ENCODE measurements around the gene SLC35E2B. TPM values are rescaled to one million over a fixed set of nuclear protein-coding genes. Genes with fewer than 3 reads are reported as not detected.
"Not testable (repeated sequence)": the region's sequence is repeated elsewhere in the genome, so short reads cannot be mapped to it uniquely, and the experiment has no call there.

SLC35E2B gene
- polyA plus RNA-seq, 3 donors, result 12.2 to 29.2 (median 17.7) TPM

DNA sequence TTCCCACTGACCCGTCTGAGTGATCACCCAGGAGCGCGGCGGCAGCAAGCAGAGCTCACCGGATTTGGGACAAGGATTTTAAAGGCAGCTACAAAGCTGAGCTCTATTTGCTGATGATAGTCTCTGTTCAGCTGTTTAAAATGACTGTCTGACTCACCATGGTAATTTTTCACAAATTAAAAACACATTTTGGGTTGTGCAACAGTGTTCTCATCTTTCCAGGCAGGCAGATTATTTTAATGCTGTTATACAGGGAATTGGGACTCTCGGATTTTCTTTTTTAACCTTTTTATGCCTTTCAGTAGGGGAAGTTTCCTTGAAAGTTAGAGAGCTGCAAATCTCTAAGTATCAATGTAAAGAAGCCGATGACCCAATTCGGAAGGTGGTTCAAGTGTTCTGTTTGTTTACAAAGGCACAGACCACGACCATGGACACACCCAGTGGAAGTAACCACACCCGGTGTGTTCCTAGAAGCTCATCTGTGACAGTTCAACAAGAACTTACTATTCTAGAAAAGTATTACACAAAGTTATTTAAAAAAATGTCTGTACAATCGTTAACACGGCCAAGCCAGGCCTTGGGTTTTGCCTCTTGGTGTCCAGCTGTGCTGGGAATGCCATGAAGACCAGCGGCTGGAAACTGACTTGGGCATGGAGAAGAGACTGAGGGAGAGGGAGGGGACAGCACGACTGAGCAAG lies 35.9 kb upstream of the SLC35E2B start:
- H2AFZ ChIP-seq (ENCODE audit: insufficient read depth, low read depth, low read length, poor library complexity, severe bottlenecking); H3K9me3 ChIP-seq (replicated peaks in 1 of 2; ENCODE audit: control insufficient read depth in 1 of 2, insufficient read depth in 1 of 2, low read length in 2 of 2); H4K20me1 ChIP-seq (ENCODE audit: insufficient read depth, low read length); H3K4me1 ChIP-seq (ENCODE audit: control insufficient read depth in 1 of 2, insufficient read depth in 2 of 2, low read length in 2 of 2); H3K4me3 Mint-ChIP-seq; intact Hi-C loops (cut with micrococcal nuclease); DNase-seq; H3K4me3 ChIP-seq (replicated peaks in 1 of 3; ENCODE audit: low read depth in 2 of 3, low read length in 3 of 3); H3K9ac ChIP-seq (ENCODE audit: insufficient read depth, low read length, poor library complexity, severe bottlenecking); H3K79me2 ChIP-seq (ENCODE audit: insufficient read depth, low read length); H3K4me1 Mint-ChIP-seq; H3K27me3 ChIP-seq (ENCODE audit: control insufficient read depth in 2 of 2, insufficient read depth in 2 of 2, low read length in 2 of 2); H3K4me2 ChIP-seq (replicated peaks; ENCODE audit: extremely low read depth, low read length, poor library complexity, severe bottlenecking); H3K27me3 Mint-ChIP-seq (ENCODE audit: low read depth in 3 of 3); H3K9me3 Mint-ChIP-seq: not testable (repeated sequence)
- H3K27ac Mint-ChIP-seq, result peak overlapping the region; percentile 53 to 80 (median 69)
- peaks cover 16 to 38% of the 10 kb centered on the region in 2 donors for H3K36me3 Mint-ChIP-seq
- Histone ChIP-seq H3K27ac (ENCODE audit: low read depth in 1 of 2, low read length in 2 of 2) (peak overlapping the region in 1 of 2 donors; percentile 39), H3K36me3 (replicated peaks in 1 of 2; ENCODE audit: control insufficient read depth in 1 of 2, insufficient read depth in 2 of 2, low read length in 2 of 2) (peaks cover 16 to 26% of the 10 kb centered on the region in 2 donors)
- 25% methylated on average over 2 of the region's 14 CpGs for WGBS (ENCODE audit: insufficient coverage)

DNA sequence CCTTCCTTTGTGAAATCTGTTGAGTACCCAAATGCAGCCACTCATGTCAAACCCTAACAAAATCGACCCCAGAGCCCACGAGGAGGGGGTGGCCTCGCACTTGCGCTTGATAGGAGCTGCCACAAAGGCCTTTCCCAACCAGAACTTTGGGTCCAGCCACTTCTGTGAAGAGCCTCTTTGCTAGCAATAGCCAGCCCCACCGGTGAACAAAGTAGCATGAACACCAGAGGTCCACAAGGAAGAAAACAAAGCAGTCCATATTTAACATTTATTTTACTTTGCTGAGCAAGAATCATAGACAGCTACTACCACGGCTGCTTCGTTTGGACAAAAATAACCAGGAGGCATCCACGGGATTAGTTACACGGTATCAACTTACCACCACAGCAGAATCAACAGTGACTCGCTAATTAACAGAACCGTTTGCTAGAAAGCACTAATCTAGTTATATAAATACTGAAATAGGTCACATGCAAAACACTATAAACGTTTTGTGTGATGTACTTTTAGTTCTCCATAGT lies 34.6 kb upstream of the SLC35E2B start:
- 93% methylated on average over 3 of the region's 12 CpGs for WGBS (ENCODE audit: insufficient coverage)
- H3K27ac Mint-ChIP-seq, result peak overlapping the region in 4 of 7 donors; percentile 10 to 76 (median 24)
- intact Hi-C loops (cut with micrococcal nuclease), result not testable (repeated sequence)

DNA sequence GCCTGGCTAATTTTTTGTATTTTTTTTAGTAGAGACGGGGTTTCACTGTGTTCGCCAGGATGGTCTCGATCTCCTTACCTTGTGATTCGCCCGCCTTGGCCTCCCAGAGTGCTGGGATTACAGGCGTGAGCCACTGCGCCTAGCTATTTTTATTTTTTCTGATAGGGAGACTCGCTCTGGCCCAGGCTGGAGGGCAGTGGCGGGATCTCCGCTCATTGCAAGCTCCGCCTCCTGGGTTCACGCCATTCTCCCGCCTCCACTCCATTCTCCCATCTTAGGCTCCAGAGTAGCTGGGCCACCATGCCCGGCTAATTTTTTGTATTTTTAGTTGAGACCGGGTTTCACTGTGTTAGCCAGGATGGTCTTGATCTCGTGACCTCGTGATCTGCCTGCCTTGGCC lies 33.5 kb upstream of the SLC35E2B start:
- DNase-seq; H2AFZ ChIP-seq (ENCODE audit: insufficient read depth, low read depth, low read length, poor library complexity, severe bottlenecking); H3K27me3 ChIP-seq (ENCODE audit: control insufficient read depth in 2 of 2, insufficient read depth in 2 of 2, low read length in 2 of 2); H3K4me1 ChIP-seq (ENCODE audit: control insufficient read depth in 1 of 2, insufficient read depth in 2 of 2, low read length in 2 of 2); H3K27ac ChIP-seq (ENCODE audit: low read depth in 1 of 2, low read length in 2 of 2); H3K27me3 Mint-ChIP-seq (ENCODE audit: low read depth in 3 of 3); H3K4me2 ChIP-seq (replicated peaks; ENCODE audit: extremely low read depth, low read length, poor library complexity, severe bottlenecking); H3K4me3 ChIP-seq (replicated peaks in 1 of 3; ENCODE audit: low read depth in 2 of 3, low read length in 3 of 3); H3K79me2 ChIP-seq (ENCODE audit: insufficient read depth, low read length); H3K9me3 Mint-ChIP-seq; H4K20me1 ChIP-seq (ENCODE audit: insufficient read depth, low read length); H3K9me3 ChIP-seq (replicated peaks in 1 of 2; ENCODE audit: control insufficient read depth in 1 of 2, insufficient read depth in 1 of 2, low read length in 2 of 2); H3K4me3 Mint-ChIP-seq; H3K4me1 Mint-ChIP-seq; intact Hi-C loops (cut with micrococcal nuclease); H3K9ac ChIP-seq (ENCODE audit: insufficient read depth, low read length, poor library complexity, severe bottlenecking): not testable (repeated sequence)
- H3K36me3 ChIP-seq (replicated peaks in 1 of 2; ENCODE audit: control insufficient read depth in 1 of 2, insufficient read depth in 2 of 2, low read length in 2 of 2), result peaks cover 16% of the 10 kb centered on the region in 2 donors
- peak overlapping the region in 5 of 7 donors; percentile 21 to 69 (median 37) for H3K27ac Mint-ChIP-seq
- 97% methylated on average over 9 of the region's 17 CpGs for WGBS (ENCODE audit: insufficient coverage)
- H3K36me3 Mint-ChIP-seq, result peaks cover 11 to 24% of the 10 kb centered on the region in 2 donors

More for the DNA sequence above, 34.6 kb upstream of the SLC35E2B start:
- not testable (repeated sequence) for H3K27me3 ChIP-seq (ENCODE audit: control insufficient read depth in 2 of 2, insufficient read depth in 2 of 2, low read length in 2 of 2); H3K27ac ChIP-seq (ENCODE audit: low read depth in 1 of 2, low read length in 2 of 2); H3K9me3 Mint-ChIP-seq; H3K9me3 ChIP-seq (replicated peaks in 1 of 2; ENCODE audit: control insufficient read depth in 1 of 2, insufficient read depth in 1 of 2, low read length in 2 of 2); H3K27me3 Mint-ChIP-seq (ENCODE audit: low read depth in 3 of 3); H3K4me1 Mint-ChIP-seq; H4K20me1 ChIP-seq (ENCODE audit: insufficient read depth, low read length); H3K4me2 ChIP-seq (replicated peaks; ENCODE audit: extremely low read depth, low read length, poor library complexity, severe bottlenecking); H2AFZ ChIP-seq (ENCODE audit: insufficient read depth, low read depth, low read length, poor library complexity, severe bottlenecking); H3K79me2 ChIP-seq (ENCODE audit: insufficient read depth, low read length); H3K4me1 ChIP-seq (ENCODE audit: control insufficient read depth in 1 of 2, insufficient read depth in 2 of 2, low read length in 2 of 2); H3K4me3 ChIP-seq (replicated peaks in 1 of 3; ENCODE audit: low read depth in 2 of 3, low read length in 3 of 3); H3K4me3 Mint-ChIP-seq; DNase-seq; H3K9ac ChIP-seq (ENCODE audit: insufficient read depth, low read length, poor library complexity, severe bottlenecking)
- peaks cover 12 to 25% of the 10 kb centered on the region in 2 donors for H3K36me3 Mint-ChIP-seq
- peaks cover 8 to 16% of the 10 kb centered on the region in 2 donors for H3K36me3 ChIP-seq (replicated peaks in 1 of 2; ENCODE audit: control insufficient read depth in 1 of 2, insufficient read depth in 2 of 2, low read length in 2 of 2)

All from CD14-positive monocyte (primary cell).